ENCODE measurements around the gene TMEM150C.

The TMEM150C gene

GRCh38 chr4:82592639-82593038 is 30.9 kb upstream of the TMEM150C start:
- Histone ChIP-seq H3K27me3 (ENCODE audit: insufficient read depth, low read length, poor library complexity, severe bottlenecking) (no peaks in the 10 kb centered on the region), H4K20me1 (ENCODE audit: insufficient read depth, low read length, poor library complexity, severe bottlenecking) (no peaks in the 10 kb centered on the region), H3F3A (ENCODE audit: low read depth) (no peaks in the 10 kb centered on the region), H3K9me3 (ENCODE audit: insufficient read depth, low read depth, low read length) (no peaks in the 10 kb centered on the region), H3K79me2 (ENCODE audit: insufficient read depth, low read length) (no peaks in the 10 kb centered on the region), H3K36me3 (ENCODE audit: insufficient read depth, low read length) (no peaks in the 10 kb centered on the region), H3K4me2 (ENCODE audit: low read depth, low read length, poor library complexity, severe bottlenecking) (no peak overlapping the region), H3K4me1 (ENCODE audit: insufficient read depth, low read length, poor library complexity, severe bottlenecking) (no peaks in the 10 kb centered on the region), H3K4me3 (ENCODE audit: low read length, poor library complexity, severe bottlenecking) (no peak overlapping the region), H3K9ac (ENCODE audit: low read depth, low read length, poor library complexity, severe bottlenecking) (no peak overlapping the region), H2AFZ (ENCODE audit: low read length) (no peak overlapping the region), H3K9me2 (replicated peaks; ENCODE audit: low read depth, low read length) (no peaks in the 10 kb centered on the region)
- TF ChIP-seq CTCF (conservative IDR thresholded peaks at IDR 0.05; ENCODE audit: low read length) (no peak), EZH2phosphoT487 (IDR thresholded peaks at IDR 0.05; ENCODE audit: borderline replicate concordance) (no peak)

GRCh38 chr4:82591592-82591991 is 29.8 kb upstream of the TMEM150C start:
- H3K4me3 ChIP-seq (ENCODE audit: low read length, poor library complexity, severe bottlenecking) = no peak overlapping the region
- H2AFZ ChIP-seq (ENCODE audit: low read length) = no peak overlapping the region
- H3K79me2 ChIP-seq (ENCODE audit: insufficient read depth, low read length) = no peaks in the 10 kb centered on the region
- H3K4me1 ChIP-seq (ENCODE audit: insufficient read depth, low read length, poor library complexity, severe bottlenecking) = no peaks in the 10 kb centered on the region
- no peaks in the 10 kb centered on the region for H3K36me3 ChIP-seq (ENCODE audit: insufficient read depth, low read length)
- H3K4me2 ChIP-seq (ENCODE audit: low read depth, low read length, poor library complexity, severe bottlenecking) = no peak overlapping the region
- no peak overlapping the region for H3K9ac ChIP-seq (ENCODE audit: low read depth, low read length, poor library complexity, severe bottlenecking)
- TF ChIP-seq EZH2phosphoT487 (IDR thresholded peaks at IDR 0.05; ENCODE audit: borderline replicate concordance) = no peak
- no peak for TF ChIP-seq CTCF (conservative IDR thresholded peaks at IDR 0.05; ENCODE audit: low read length)
- H4K20me1 ChIP-seq (ENCODE audit: insufficient read depth, low read length, poor library complexity, severe bottlenecking) = no peaks in the 10 kb centered on the region
- no peaks in the 10 kb centered on the region for H3K9me2 ChIP-seq (replicated peaks; ENCODE audit: low read depth, low read length)
- H3K27me3 ChIP-seq (ENCODE audit: insufficient read depth, low read length, poor library complexity, severe bottlenecking) = no peaks in the 10 kb centered on the region
- no peaks in the 10 kb centered on the region for H3F3A ChIP-seq (ENCODE audit: low read depth)
- H3K9me3 ChIP-seq (ENCODE audit: insufficient read depth, low read depth, low read length) = no peaks in the 10 kb centered on the region

- Histone ChIP-seq H3F3A (ENCODE audit: low read depth) (no peaks in the 10 kb centered on the region), H3K9ac (ENCODE audit: low read depth, low read length, poor library complexity, severe bottlenecking) (no peak overlapping the region), H3K36me3 (ENCODE audit: insufficient read depth, low read length) (no peaks in the 10 kb centered on the region), H3K79me2 (ENCODE audit: insufficient read depth, low read length) (no peaks in the 10 kb centered on the region), H4K20me1 (ENCODE audit: insufficient read depth, low read length, poor library complexity, severe bottlenecking) (no peaks in the 10 kb centered on the region), H3K27me3 (ENCODE audit: insufficient read depth, low read length, poor library complexity, severe bottlenecking) (no peaks in the 10 kb centered on the region), H3K9me2 (replicated peaks; ENCODE audit: low read depth, low read length) (no peaks in the 10 kb centered on the region), H3K9me3 (ENCODE audit: insufficient read depth, low read depth, low read length) (no peaks in the 10 kb centered on the region), H3K4me1 (ENCODE audit: insufficient read depth, low read length, poor library complexity, severe bottlenecking) (no peaks in the 10 kb centered on the region), H3K4me2 (ENCODE audit: low read depth, low read length, poor library complexity, severe bottlenecking) (no peak overlapping the region), H3K4me3 (ENCODE audit: low read length, poor library complexity, severe bottlenecking) (no peak overlapping the region), H2AFZ (ENCODE audit: low read length) (no peak overlapping the region)
- TF ChIP-seq EZH2phosphoT487 (IDR thresholded peaks at IDR 0.05; ENCODE audit: borderline replicate concordance) = no peak
- no peak for TF ChIP-seq CTCF (conservative IDR thresholded peaks at IDR 0.05; ENCODE audit: low read length)
Observed at GRCh38 chr4:82589756-82590155, 28.0 kb upstream of the TMEM150C start.

All from Loucy (cell line).